ENCODE data around the gene EPHX1. TPM values are rescaled to one million over a fixed set of nuclear protein-coding genes. Genes with fewer than 3 reads are reported as not detected.
"Not testable (repeated sequence)": the region's sequence is repeated elsewhere in the genome, so short reads cannot be mapped to it uniquely, and the experiment has no call there.

Gene EPHX1
- total RNA-seq, 5 donors from 2014 or later (not counting 1 experiment from before 2014, with no cell fraction given), result 0.98 to 5.2 (median 3.7) TPM

DNA sequence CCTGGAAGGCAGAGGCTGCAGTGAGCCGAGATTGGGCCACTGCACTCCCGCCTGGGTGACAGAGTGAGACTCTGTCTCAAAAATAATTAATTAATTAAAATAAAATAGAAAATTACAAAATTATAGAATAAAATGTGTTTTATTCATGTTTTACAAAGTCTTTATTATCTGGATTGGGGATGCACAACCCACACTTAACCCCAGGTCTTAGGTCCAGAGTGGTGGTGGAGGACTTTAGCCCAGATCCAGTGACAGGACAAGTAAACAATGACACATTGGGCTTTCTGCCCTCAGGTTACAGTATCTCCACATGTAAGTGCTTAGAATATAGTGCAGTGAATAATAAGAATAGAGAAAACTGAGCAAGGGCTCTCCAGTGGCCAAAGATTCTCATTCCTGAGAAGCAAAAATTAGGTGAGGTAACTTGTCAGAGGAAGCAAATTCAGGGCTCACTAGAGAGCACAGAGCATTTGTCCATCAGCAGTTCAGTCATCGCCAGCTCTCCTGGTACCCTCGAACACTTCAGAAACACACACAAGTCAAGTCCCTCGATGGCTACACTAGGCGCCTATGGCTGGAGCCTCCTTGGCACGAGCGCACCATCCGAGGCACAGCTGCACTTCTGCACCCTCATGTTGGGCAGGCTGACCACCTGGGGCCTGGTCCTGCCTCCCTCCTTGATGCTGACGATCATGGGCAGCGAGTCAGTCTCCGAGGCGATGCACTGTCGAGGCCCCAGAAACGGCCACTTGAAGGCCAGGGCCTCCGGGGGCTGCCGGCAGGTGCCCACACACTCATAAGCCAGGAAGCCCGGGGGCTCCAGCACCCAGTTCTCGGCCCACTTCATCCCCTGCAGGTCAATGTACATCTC, 76.5 kb downstream of the EPHX1 start:
- Histone ChIP-seq H3K36me3 (ENCODE audit: control insufficient read depth in 2 of 2, extremely low read depth in 1 of 2, insufficient read depth in 1 of 2, low read length in 1 of 2) (no peaks in the 10 kb centered on the region), H3K27ac (ENCODE audit: low read length) (no peak overlapping the region), H3K27me3 (replicated peaks in 1 of 2; ENCODE audit: control insufficient read depth in 2 of 2, extremely low read depth in 1 of 2, insufficient read depth in 2 of 2, low read length in 1 of 2) (no peaks in the 10 kb centered on the region), H3K4me3 (ENCODE audit: control insufficient read depth in 1 of 2, extremely low read depth in 1 of 2, low read length in 1 of 2) (no peak overlapping the region), H3K9me3 (no peaks in the 10 kb centered on the region), H3K4me1 (ENCODE audit: control insufficient read depth in 1 of 2, extremely low read depth in 1 of 2, insufficient read depth in 2 of 2, low read length in 2 of 2) (peaks cover 9 to 21% of the 10 kb centered on the region in 2 experiments)
- CTCF ChIA-PET, result interaction anchor here in 1 of 2 donors (1.5 kb wide), 1 partner anchor 11 kb away, joined by 7 read pairs; no protein-coding TSS in a partner anchor
- Mint-ChIP-seq H3K27ac (peak overlapping the region in 1 of 2 donors; percentile 34), H3K4me3 (peak overlapping the region in 1 of 3 donors; percentile 36), H3K36me3 (no peaks in the 10 kb centered on the region), H3K9me3 (no peaks in the 10 kb centered on the region), H3K27me3 (no peaks in the 10 kb centered on the region), H3K4me1 (peaks cover 16 to 27% (median 26%) of the 10 kb centered on the region in 3 donors)
- POLR2A ChIA-PET, result no interaction called here
- ATAC-seq (replicated peaks in 1 of 4) (no peak), DNase-seq (no peak)
- WGBS (ENCODE audit: insufficient coverage), result 90% methylated on average over 15 of the region's 19 CpGs

GRCh38 chr1:225887030-225887314, 77.0 kb downstream of the EPHX1 start:
- Mint-ChIP-seq H3K9me3 (no peaks in the 10 kb centered on the region), H3K27ac (peak overlapping the region in 1 of 2 donors; percentile 34), H3K4me1 (peaks cover 21 to 30% (median 30%) of the 10 kb centered on the region in 3 donors), H3K4me3 (peak overlapping the region in 1 of 3 donors; percentile 36), H3K27me3 (no peaks in the 10 kb centered on the region), H3K36me3 (no peaks in the 10 kb centered on the region)
- no peak for ATAC-seq (replicated peaks in 1 of 4)
- Histone ChIP-seq H3K36me3 (ENCODE audit: control insufficient read depth in 2 of 2, extremely low read depth in 1 of 2, insufficient read depth in 1 of 2, low read length in 1 of 2) (no peaks in the 10 kb centered on the region), H3K9me3 (no peaks in the 10 kb centered on the region), H3K4me3 (ENCODE audit: control insufficient read depth in 1 of 2, extremely low read depth in 1 of 2, low read length in 1 of 2) (no peak overlapping the region), H3K27me3 (replicated peaks in 1 of 2; ENCODE audit: control insufficient read depth in 2 of 2, extremely low read depth in 1 of 2, insufficient read depth in 2 of 2, low read length in 1 of 2) (no peaks in the 10 kb centered on the region), H3K27ac (ENCODE audit: low read length) (no peak overlapping the region), H3K4me1 (ENCODE audit: control insufficient read depth in 1 of 2, extremely low read depth in 1 of 2, insufficient read depth in 2 of 2, low read length in 2 of 2) (peaks cover 9 to 20% of the 10 kb centered on the region in 2 experiments)
- WGBS (ENCODE audit: insufficient coverage), result no CpG with 5 or more reads among the region's 7 CpGs
- ChIA-PET POLR2A (no interaction called here), CTCF (no interaction called here)
- no peak for DNase-seq

- H3K36me3 Mint-ChIP-seq; CTCF ChIA-PET; H3K4me3 ChIP-seq (ENCODE audit: control insufficient read depth in 1 of 2, extremely low read depth in 1 of 2, low read length in 1 of 2); H3K36me3 ChIP-seq (ENCODE audit: control insufficient read depth in 2 of 2, extremely low read depth in 1 of 2, insufficient read depth in 1 of 2, low read length in 1 of 2); H3K9me3 ChIP-seq; POLR2A ChIA-PET; H3K27me3 Mint-ChIP-seq; H3K27ac ChIP-seq (ENCODE audit: low read length); DNase-seq; H3K9me3 Mint-ChIP-seq; H3K27me3 ChIP-seq (replicated peaks in 1 of 2; ENCODE audit: control insufficient read depth in 2 of 2, extremely low read depth in 1 of 2, insufficient read depth in 2 of 2, low read length in 1 of 2): not testable (repeated sequence)
- H3K27ac Mint-ChIP-seq, result peak overlapping the region in 1 of 2 donors; percentile 11
- WGBS (ENCODE audit: insufficient coverage), result 88% methylated on average over 9 of the region's 56 CpGs
- peaks cover 21 to 30% (median 30%) of the 10 kb centered on the region in 3 donors for H3K4me1 Mint-ChIP-seq
- peak in 1 of 4 experiments; percentile 33 for ATAC-seq (replicated peaks in 1 of 4)
- peaks cover 9 to 20% of the 10 kb centered on the region in 2 experiments for H3K4me1 ChIP-seq (ENCODE audit: control insufficient read depth in 1 of 2, extremely low read depth in 1 of 2, insufficient read depth in 2 of 2, low read length in 2 of 2)
- H3K4me3 Mint-ChIP-seq, result peak overlapping the region in 1 of 3 donors; percentile 36
Measured at GRCh38 chr1:225887554-225888288, 77.8 kb downstream of the EPHX1 start.

DNA sequence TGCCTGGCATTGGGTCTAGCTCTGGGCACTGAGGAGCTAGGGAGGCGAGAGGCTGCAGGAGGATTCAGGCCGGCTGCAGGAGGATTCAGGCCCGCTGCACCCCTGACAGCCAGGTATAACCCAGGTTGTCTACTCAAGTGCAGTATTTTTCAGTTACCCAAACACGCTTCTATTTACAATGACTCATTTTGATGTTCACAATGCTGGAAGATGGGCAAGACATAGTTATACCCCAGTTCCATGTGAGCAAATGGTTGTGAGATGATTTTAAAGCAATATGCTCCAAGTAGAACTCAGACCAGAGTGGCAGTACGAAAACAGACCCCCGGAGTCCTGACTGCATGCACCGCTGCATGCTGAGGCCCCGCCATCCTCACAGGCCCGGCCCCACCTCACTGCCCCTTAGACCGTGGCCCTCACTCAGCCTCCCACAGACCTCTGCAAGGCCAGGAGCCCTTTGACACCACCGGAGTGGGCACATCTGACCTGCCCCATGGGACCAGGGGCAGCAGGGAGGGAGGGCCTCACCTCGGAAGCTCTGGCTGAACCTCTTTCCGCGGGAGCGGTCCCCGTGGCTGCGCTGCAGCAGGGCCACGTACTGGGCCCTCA, 78.5 kb downstream of the EPHX1 start:
- Histone ChIP-seq H3K4me3 (ENCODE audit: control insufficient read depth in 1 of 2, extremely low read depth in 1 of 2, low read length in 1 of 2) (no peak overlapping the region), H3K27me3 (replicated peaks in 1 of 2; ENCODE audit: control insufficient read depth in 2 of 2, extremely low read depth in 1 of 2, insufficient read depth in 2 of 2, low read length in 1 of 2) (no peaks in the 10 kb centered on the region), H3K27ac (ENCODE audit: low read length) (no peak overlapping the region), H3K4me1 (ENCODE audit: control insufficient read depth in 1 of 2, extremely low read depth in 1 of 2, insufficient read depth in 2 of 2, low read length in 2 of 2) (peaks cover 7 to 16% of the 10 kb centered on the region in 2 experiments), H3K36me3 (ENCODE audit: control insufficient read depth in 2 of 2, extremely low read depth in 1 of 2, insufficient read depth in 1 of 2, low read length in 1 of 2) (no peaks in the 10 kb centered on the region), H3K9me3 (no peaks in the 10 kb centered on the region)
- H3K27ac Mint-ChIP-seq, result peak overlapping the region in 1 of 2 donors; percentile 11
- WGBS (ENCODE audit: insufficient coverage), result 94% methylated on average over 10 of the region's 18 CpGs
- POLR2A ChIA-PET, result interaction anchor here in 1 of 2 donors (1.0 kb wide), 1 partner anchor 111 kb away, joined by 3 read pairs; the partner anchor contains the start of gene SRP9
- peaks cover 16 to 27% (median 27%) of the 10 kb centered on the region in 3 donors for H3K4me1 Mint-ChIP-seq
- no peaks in the 10 kb centered on the region for H3K9me3 Mint-ChIP-seq
- H3K36me3 Mint-ChIP-seq, result no peaks in the 10 kb centered on the region
- DNase-seq (no peak), ATAC-seq (replicated peaks in 1 of 4) (no peak)
- H3K4me3 Mint-ChIP-seq, result peak overlapping the region in 1 of 3 donors; percentile 36
- H3K27me3 Mint-ChIP-seq, result no peaks in the 10 kb centered on the region
- CTCF ChIA-PET, result no interaction called here

DNA sequence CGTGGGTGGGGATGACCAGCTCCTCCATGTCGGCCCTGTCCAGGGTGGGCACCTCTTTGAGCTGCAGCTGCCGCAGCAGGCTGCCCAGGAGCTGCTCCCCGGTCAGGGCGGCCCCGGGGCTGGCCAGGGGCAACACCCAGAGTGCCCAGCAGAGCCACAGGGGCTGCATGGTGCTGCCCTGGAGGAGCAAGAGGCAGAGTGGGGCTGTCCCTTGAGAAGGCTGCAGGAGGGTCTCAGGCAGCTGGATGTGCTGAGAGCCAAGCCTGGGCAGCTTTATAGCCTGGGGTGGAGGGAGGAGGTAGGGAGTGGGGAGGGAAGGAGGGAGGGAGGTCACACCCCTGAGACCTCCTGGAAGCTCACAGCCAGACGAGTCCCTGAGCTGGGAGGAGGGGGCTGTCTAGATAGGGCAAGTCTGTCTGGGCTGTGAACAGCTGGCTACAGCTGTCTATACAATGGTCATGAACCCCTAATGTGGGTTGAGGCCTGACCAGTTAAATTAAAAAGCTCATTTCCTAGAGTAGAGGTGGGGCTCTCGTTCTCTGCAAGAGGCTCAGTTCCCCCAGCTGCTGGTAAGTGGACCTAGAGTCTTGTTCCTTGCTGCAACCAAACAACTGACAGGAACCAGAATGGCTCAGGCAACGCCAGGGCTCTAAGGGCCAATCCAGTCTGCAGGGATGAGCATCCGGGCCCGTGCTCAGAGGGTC, 79.1 kb downstream of the EPHX1 start, which contains the start of gene LEFTY1:
Gene LEFTY1, minus strand, starts transcription at position 249 of the 704 bp plus-strand sequence. Its CDS starts 80 bp downstream, at position 169.
- Mint-ChIP-seq H3K4me3 (peak within 1 kb of the TSS in 1 of 3 donors; percentile 36), H3K36me3 (no peaks in the 10 kb centered on the region), H3K4me1 (peaks cover 14 to 27% (median 26%) of the 10 kb centered on the region in 3 donors), H3K27ac (peak within 1 kb of the TSS; percentile 11 to 36), H3K9me3 (no peaks in the 10 kb centered on the region), H3K27me3 (no peaks in the 10 kb centered on the region)
- Histone ChIP-seq H3K27me3 (replicated peaks in 1 of 2; ENCODE audit: control insufficient read depth in 2 of 2, extremely low read depth in 1 of 2, insufficient read depth in 2 of 2, low read length in 1 of 2) (no peaks in the 10 kb centered on the region), H3K4me3 (ENCODE audit: control insufficient read depth in 1 of 2, extremely low read depth in 1 of 2, low read length in 1 of 2) (no peak within 1 kb of the TSS), H3K4me1 (ENCODE audit: control insufficient read depth in 1 of 2, extremely low read depth in 1 of 2, insufficient read depth in 2 of 2, low read length in 2 of 2) (peaks cover 7 to 9% of the 10 kb centered on the region in 2 experiments), H3K9me3 (no peaks in the 10 kb centered on the region), H3K36me3 (ENCODE audit: control insufficient read depth in 2 of 2, extremely low read depth in 1 of 2, insufficient read depth in 1 of 2, low read length in 1 of 2) (no peaks in the 10 kb centered on the region), H3K27ac (ENCODE audit: low read length) (no peak within 1 kb of the TSS)
- no peak for ATAC-seq (replicated peaks in 1 of 4)
- ChIA-PET POLR2A (interaction anchor here (0.5 to 1.5 kb wide), 3 partner anchors 8 to 1328 kb away, joined by 3 read pairs; partner anchors contain the start of gene SRP9 (in 1 of the 2)), CTCF (interaction anchor here in 1 of 2 donors (1.6 kb wide), 1 partner anchor 15 kb away, joined by 4 read pairs; no protein-coding TSS in a partner anchor)
- 95% methylated on average over 11 of the region's 11 CpGs for WGBS (ENCODE audit: insufficient coverage)
- no peak for DNase-seq
